Measurements from ENCODE around the gene HS3ST2.
"Not testable (repeated sequence)": the region's sequence is repeated elsewhere in the genome, so short reads cannot be mapped to it uniquely, and the experiment has no call there.

HS3ST2 gene

GRCh38 chr16:22885951-22886350, 72.0 kb downstream of the HS3ST2 start:
- DNase-seq: no peak

GRCh38 chr16:22886927-22887326, 73.0 kb downstream of the HS3ST2 start:
- no peak for DNase-seq

- DNase-seq: no peak
Observed at GRCh38 chr16:22887445-22887844, 73.5 kb downstream of the HS3ST2 start.

GRCh38 chr16:22888791-22889190, 74.8 kb downstream of the HS3ST2 start:
- DNase-seq: no peak

GRCh38 chr16:22890976-22891375, 77.0 kb downstream of the HS3ST2 start:
- DNase-seq: no peak

- DNase-seq: no peak
Observed at GRCh38 chr16:22897184-22897583, 83.2 kb downstream of the HS3ST2 start.

- DNase-seq: no peak
Observed at GRCh38 chr16:22898131-22898530, 84.2 kb downstream of the HS3ST2 start.

GRCh38 chr16:22898874-22899348, 84.9 kb downstream of the HS3ST2 start:
- peak; percentile 22 for DNase-seq

GRCh38 chr16:22899567-22899966, 85.6 kb downstream of the HS3ST2 start:
- DNase-seq: not testable (repeated sequence)

GRCh38 chr16:22900863-22901262, 86.9 kb downstream of the HS3ST2 start:
- DNase-seq: no peak

- no peak for DNase-seq
Observed at GRCh38 chr16:22901563-22901962, 87.6 kb downstream of the HS3ST2 start.

- no peak for DNase-seq
Observed at GRCh38 chr16:22903716-22904115, 89.8 kb downstream of the HS3ST2 start.

GRCh38 chr16:22912654-22913053, 98.7 kb downstream of the HS3ST2 start:
- DNase-seq: no peak

- DNase-seq: no peak
Observed at GRCh38 chr16:22915003-22915402, 101.0 kb downstream of the HS3ST2 start.

- DNase-seq: no peak
Observed at GRCh38 chr16:22923491-22923890, 109.5 kb downstream of the HS3ST2 start.

- no peak for DNase-seq
Observed at GRCh38 chr16:22924492-22924891, 110.5 kb downstream of the HS3ST2 start.

- DNase-seq: no peak
Observed at GRCh38 chr16:22926105-22926751, 112.3 kb downstream of the HS3ST2 start.

GRCh38 chr16:22927306-22927705, 113.3 kb downstream of the HS3ST2 start:
- no peak for DNase-seq

GRCh38 chr16:22928882-22929435, 115.0 kb downstream of the HS3ST2 start:
- DNase-seq: no peak

- DNase-seq: no peak
Observed at GRCh38 chr16:22929461-22929860, 115.5 kb downstream of the HS3ST2 start.

GRCh38 chr16:22932032-22932771, 118.2 kb downstream of the HS3ST2 start:
- DNase-seq: no peak

GRCh38 chr16:22933173-22933572, 119.2 kb downstream of the HS3ST2 start:
- no peak for DNase-seq

GRCh38 chr16:22934786-22935185, 120.8 kb downstream of the HS3ST2 start:
- DNase-seq: no peak

- DNase-seq: no peak
Observed at GRCh38 chr16:22937169-22937568, 123.2 kb downstream of the HS3ST2 start.

All from CD4-positive, alpha-beta T cell treated with Interleukin-15 for 1 hour (primary cell).